ENCODE measurements around the gene CCRL2. TPM values are rescaled to one million over a fixed set of nuclear protein-coding genes. Genes with fewer than 3 reads are reported as not detected.

CCRL2 gene
- total and polyA plus RNA-seq, 9 of the 15 experiments (the other 6 are each of a cell fraction or from before 2014, with no cell fraction given) = 3.4 to 5.7 (median 4.0) TPM

DNA sequence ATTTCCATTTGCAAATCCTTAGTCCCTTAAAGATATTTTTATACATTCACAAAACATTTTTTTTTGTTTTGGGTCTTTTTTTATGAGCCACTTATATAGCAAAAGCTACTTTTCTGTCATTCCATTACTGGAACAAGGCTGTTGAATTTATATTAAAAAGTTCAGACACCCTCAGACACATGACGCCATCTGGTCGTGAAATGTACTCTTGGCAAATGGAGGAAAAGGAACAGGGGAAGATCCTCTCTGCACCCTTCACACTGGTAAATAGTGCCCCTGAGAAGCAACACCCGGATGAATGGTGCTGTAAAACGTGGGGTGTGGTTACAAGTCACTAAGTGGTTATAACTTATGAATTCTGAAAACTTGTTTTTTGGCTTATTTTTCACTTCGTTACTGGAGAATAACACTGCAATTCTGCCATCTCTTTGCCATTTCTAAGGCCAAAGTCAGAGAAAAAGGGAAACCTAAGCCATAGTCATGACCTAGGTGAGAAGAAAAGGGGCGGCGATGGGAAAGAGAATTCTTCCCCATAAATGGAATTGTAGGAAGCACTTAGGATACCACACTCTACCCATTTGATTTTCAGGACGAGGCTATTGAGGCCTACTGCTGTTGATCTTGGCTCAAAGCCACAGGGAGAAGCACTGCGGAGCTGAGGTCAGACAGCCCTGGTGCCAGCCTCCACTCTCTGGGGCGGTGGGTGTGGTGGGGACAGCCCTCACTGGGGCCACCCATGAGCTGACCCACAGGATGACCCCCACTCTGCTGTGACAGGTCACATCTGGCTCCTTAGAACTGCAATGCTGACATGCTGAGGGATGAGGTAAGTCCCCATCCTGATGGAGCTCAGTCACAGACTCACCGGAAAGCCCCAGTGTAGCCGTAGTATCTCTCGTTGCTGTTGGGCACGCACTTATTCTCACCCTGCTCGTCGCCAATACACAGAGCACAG lies 35.8 kb downstream of the CCRL2 start:
- H3K4me2 ChIP-seq (ENCODE audit: insufficient read depth, low read length) = no peak overlapping the region
- ChIA-PET POLR2A (interaction anchor here (0.6 to 2.0 kb wide), 4 partner anchors 12 to 612 kb away, joined by 3 to 8 read pairs (median 4); no protein-coding TSS in a partner anchor), CTCF (ENCODE audit: low intra/inter-chr PET ratio) (no interaction called here)
- intact Hi-C loops (cut with micrococcal nuclease) (no loop called here), in situ Hi-C loops (cut with MboI) (no loop called here)
- no peaks in the 10 kb centered on the region for H3K36me3 ChIP-seq (ENCODE audit: control insufficient read depth, insufficient read depth, low read length)
- H2AFZ ChIP-seq (ENCODE audit: low read depth, low read length) = no peak overlapping the region
- H4K20me1 ChIP-seq (replicated peaks; ENCODE audit: control insufficient read depth, insufficient read depth, low read length) = no peaks in the 10 kb centered on the region
- no peaks in the 10 kb centered on the region for H3K4me1 ChIP-seq (replicated peaks in 1 of 2; ENCODE audit: control insufficient read depth in 2 of 2, insufficient read depth in 2 of 2, low read length in 2 of 2)
- BruUV-seq (replicated peaks) = no TSS peak
- H3K79me2 ChIP-seq (ENCODE audit: control insufficient read depth, insufficient read depth, low read length) = no peaks in the 10 kb centered on the region
- no peak overlapping the region for H3K9ac ChIP-seq (ENCODE audit: insufficient read depth in 1 of 2, low read depth in 2 of 2, low read length in 2 of 2)
- 12% methylated on average over 16 of the region's 16 CpGs for WGBS (ENCODE audit: insufficient coverage, low coverage, missing lambda C conversion rate)
- H3K4me3 ChIP-seq = no peak overlapping the region
- no peaks in the 10 kb centered on the region for H3K9me3 ChIP-seq (replicated peaks; ENCODE audit: control insufficient read depth, insufficient read depth, low read depth, low read length)
- no peak for DNase-seq (ENCODE audit: extremely low read depth in 1 of 4, low spot score in 3 of 4)
- no peak for FAIRE-seq
- no peaks in the 10 kb centered on the region for H3K9me1 ChIP-seq (ENCODE audit: control insufficient read depth, insufficient read depth, low read length)
- peaks cover 27 to 59% of the 10 kb centered on the region in 2 experiments for H3K27me3 ChIP-seq (ENCODE audit: control insufficient read depth in 2 of 2, insufficient read depth in 2 of 2, low read length in 2 of 2)
- no peak for ATAC-seq
- no peak overlapping the region for H3K27ac ChIP-seq (ENCODE audit: extremely low read depth, low read depth, low read length)
- no peak for TF ChIP-seq TCFL5 (CRISPR knock-in tag; conservative IDR thresholded peaks at IDR 0.05)
- TF ChIP-seq, protein P1, sequence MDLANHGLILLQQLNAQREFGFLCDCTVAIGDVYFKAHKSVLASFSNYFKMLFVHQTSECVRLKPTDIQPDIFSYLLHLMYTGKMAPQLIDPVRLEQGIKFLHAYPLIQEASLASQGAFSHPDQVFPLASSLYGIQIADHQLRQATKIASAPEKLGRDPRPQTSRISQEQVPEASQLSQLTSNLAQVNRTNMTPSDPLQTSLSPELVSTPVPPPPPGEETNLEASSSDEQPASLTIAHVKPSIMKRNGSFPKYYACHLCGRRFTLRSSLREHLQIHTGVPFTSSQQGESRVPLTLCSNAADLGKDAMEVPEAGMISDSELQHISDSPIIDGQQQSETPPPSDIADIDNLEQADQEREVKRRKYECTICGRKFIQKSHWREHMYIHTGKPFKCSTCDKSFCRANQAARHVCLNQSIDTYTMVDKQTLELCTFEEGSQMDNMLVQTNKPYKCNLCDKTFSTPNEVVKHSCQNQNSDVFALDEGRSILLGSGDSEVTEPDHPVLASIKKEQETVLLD (IDR thresholded peaks at IDR 0.05) = no peak
- no peak for TF ChIP-seq STAT5B (CRISPR knock-in tag; IDR thresholded peaks at IDR 0.05)
- TF ChIP-seq, protein P2, sequence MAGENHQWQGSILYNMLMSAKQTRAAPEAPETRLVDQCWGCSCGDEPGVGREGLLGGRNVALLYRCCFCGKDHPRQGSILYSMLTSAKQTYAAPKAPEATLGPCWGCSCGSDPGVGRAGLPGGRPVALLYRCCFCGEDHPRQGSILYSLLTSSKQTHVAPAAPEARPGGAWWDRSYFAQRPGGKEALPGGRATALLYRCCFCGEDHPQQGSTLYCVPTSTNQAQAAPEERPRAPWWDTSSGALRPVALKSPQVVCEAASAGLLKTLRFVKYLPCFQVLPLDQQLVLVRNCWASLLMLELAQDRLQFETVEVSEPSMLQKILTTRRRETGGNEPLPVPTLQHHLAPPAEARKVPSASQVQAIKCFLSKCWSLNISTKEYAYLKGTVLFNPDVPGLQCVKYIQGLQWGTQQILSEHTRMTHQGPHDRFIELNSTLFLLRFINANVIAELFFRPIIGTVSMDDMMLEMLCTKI (IDR thresholded peaks at IDR 0.05; ENCODE audit: partially characterized antibody) = no peak
- TF ChIP-seq MEF2D (tag; conservative IDR thresholded peaks at IDR 0.05; ENCODE audit: low read depth) = no peak
- 0 out of 2 replicates have a peak, but pooled peaks have one; percentile 0 for TF ChIP-seq ZKSCAN8 (CRISPR knock-in tag; IDR thresholded peaks at IDR 0.05)
- no peak for TF ChIP-seq NBN (IDR thresholded peaks at IDR 0.05; ENCODE audit: low read depth)
- no peak for TF ChIP-seq CHD2 (IDR thresholded peaks at IDR 0.05; ENCODE audit: low read depth, low read length)
- TF ChIP-seq, protein P3, sequence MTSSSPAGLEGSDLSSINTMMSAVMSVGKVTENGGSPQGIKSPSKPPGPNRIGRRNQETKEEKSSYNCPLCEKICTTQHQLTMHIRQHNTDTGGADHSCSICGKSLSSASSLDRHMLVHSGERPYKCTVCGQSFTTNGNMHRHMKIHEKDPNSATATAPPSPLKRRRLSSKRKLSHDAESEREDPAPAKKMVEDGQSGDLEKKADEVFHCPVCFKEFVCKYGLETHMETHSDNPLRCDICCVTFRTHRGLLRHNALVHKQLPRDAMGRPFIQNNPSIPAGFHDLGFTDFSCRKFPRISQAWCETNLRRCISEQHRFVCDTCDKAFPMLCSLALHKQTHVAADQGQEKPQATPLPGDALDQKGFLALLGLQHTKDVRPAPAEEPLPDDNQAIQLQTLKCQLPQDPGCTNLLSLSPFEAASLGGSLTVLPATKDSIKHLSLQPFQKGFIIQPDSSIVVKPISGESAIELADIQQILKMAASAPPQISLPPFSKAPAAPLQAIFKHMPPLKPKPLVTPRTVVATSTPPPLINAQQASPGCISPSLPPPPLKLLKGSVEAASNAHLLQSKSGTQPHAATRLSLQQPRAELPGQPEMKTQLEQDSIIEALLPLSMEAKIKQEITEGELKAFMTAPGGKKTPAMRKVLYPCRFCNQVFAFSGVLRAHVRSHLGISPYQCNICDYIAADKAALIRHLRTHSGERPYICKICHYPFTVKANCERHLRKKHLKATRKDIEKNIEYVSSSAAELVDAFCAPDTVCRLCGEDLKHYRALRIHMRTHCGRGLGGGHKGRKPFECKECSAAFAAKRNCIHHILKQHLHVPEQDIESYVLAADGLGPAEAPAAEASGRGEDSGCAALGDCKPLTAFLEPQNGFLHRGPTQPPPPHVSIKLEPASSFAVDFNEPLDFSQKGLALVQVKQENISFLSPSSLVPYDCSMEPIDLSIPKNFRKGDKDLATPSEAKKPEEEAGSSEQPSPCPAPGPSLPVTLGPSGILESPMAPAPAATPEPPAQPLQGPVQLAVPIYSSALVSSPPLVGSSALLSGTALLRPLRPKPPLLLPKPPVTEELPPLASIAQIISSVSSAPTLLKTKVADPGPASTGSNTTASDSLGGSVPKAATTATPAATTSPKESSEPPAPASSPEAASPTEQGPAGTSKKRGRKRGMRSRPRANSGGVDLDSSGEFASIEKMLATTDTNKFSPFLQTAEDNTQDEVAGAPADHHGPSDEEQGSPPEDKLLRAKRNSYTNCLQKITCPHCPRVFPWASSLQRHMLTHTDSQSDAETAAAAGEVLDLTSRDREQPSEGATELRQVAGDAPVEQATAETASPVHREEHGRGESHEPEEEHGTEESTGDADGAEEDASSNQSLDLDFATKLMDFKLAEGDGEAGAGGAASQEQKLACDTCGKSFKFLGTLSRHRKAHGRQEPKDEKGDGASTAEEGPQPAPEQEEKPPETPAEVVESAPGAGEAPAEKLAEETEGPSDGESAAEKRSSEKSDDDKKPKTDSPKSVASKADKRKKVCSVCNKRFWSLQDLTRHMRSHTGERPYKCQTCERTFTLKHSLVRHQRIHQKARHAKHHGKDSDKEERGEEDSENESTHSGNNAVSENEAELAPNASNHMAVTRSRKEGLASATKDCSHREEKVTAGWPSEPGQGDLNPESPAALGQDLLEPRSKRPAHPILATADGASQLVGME (CRISPR knock-in tag; IDR thresholded peaks at IDR 0.05) = peak; percentile 14; the same call in 1 of the 2 replicates
- 0 out of 2 replicates have a peak, but pooled peaks have one; percentile 12 for TF ChIP-seq NFIC (IDR thresholded peaks at IDR 0.05)
- no peak for TF ChIP-seq TEAD4 (IDR thresholded peaks at IDR 0.05; ENCODE audit: low read length)
- no peak for TF ChIP-seq TEAD4 (CRISPR knock-in tag; IDR thresholded peaks at IDR 0.05; ENCODE audit: borderline replicate concordance)
- no peak for TF ChIP-seq POU5F1 (IDR thresholded peaks at IDR 0.05; ENCODE audit: borderline replicate concordance, low read depth, low read length, partially characterized antibody)
